Measurements from ENCODE around the gene TMEM242.
A peak's percentile ranks its signal among the peaks of the same experiment; 100 is the strongest.
"Not testable (repeated sequence)": the region's sequence is repeated elsewhere in the genome, so short reads cannot be mapped to it uniquely, and the experiment has no call there.

Gene TMEM242

DNA sequence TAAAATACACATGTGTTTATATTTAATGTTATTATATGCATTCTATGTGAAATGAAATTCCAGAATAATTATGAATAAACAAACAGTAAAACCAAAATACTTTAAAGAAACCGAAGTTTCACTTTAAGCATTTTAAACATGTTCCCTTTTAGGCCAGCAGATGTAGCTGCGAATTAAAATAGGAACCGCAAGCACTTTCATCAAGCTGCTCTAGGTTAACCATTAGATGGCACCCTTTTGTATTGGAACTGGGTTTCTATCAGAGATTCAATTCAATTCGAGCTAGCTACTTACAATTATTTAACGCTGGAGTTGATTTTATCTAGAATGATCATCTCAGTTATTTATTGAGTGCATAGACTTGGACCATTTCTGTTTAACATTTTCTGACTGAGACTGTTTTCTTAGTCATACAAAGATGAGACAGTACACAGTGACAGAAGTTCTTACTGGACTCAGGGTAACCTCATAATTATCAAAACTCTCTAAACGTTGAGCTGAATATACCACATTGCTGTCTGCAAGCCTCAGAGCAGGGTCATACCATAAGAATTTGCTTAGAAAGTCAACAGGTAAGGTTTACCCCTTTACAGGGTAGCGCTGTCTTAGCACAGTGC lies 8.5 kb downstream of the TMEM242 start:
- peak; percentile 18 to 71 for DNase-seq (ENCODE audit: low read depth in 1 of 2, low spot score in 1 of 2)
- in situ Hi-C loops (cut with HindIII; ENCODE audit: low pct_unique_long_range_greater_than_20kb, low sequenced_read_pairs) = no loop called here

DNA sequence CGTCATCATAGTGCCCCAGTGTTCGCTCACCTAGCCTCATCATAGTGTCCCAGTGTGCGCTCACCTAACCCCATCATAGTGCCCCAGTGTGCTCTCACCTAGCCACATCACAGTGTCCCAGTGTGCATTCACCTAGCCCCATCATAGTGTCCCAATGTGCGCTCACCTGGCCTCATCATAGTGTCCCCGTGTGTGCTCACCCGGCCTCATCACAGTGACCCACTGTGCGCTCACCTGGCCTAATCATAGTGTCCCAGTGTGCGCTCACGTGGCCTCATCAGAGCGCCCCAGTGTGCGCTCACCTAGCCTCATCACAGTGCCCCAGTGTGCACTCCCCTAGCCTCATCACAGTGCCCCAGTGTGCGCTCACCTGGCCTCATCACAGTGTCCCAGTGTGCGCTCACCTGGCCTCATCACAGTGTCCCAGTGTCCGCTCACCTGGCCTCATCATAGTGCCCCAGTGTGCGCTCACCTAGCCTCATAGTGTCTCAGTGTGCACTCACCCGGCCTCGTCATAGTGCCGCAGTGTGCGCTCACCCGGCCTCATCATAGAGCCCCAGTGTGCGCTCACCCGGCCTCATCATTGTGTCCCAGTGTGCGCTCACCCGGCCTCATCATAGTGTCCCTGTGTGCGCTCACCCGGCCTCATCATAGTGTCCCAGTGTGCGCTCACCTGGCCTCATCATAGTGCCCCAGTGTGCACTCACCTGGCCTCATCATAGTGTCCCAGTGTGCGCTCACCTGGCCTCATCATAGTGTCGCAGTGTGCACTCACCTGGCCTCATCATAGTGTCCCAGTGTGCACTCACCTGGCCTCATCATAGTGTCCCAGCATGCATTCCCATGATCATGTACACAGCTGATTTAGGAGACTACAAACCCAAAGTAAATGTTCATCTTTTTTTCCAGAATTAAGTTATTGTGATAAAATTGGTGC lies 9.5 kb downstream of the TMEM242 start:
- no peak for DNase-seq (ENCODE audit: low read depth in 1 of 2, low spot score in 1 of 2)
- TF ChIP-seq JUND (IDR thresholded peaks at IDR 0.05; ENCODE audit: low read depth) = no peak
- in situ Hi-C loops (cut with HindIII; ENCODE audit: low pct_unique_long_range_greater_than_20kb, low sequenced_read_pairs) = no loop called here

More for the DNA sequence above, 8.5 kb downstream of the TMEM242 start:
- TF ChIP-seq JUND (IDR thresholded peaks at IDR 0.05; ENCODE audit: low read depth) = no peak

DNA sequence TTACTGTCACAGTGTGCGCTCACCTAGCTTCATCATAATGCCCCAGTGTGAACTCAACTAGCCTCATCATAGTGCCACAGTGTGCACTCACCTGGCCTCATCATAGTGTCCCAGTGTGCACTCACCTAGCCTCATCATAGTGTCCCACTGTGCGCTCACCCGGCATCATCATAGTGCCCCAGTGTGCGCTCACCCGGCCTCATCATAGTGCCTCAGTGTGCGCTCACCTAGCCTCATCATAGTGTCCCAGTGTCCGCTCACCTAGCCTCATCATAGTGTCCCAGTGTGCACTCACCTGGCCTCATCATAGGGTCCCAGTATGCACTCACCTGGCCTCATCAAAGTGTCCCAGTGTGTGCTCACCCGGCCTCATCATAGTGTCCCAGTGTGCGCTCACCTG lies 10.6 kb downstream of the TMEM242 start:
- in situ Hi-C loops (cut with HindIII; ENCODE audit: low pct_unique_long_range_greater_than_20kb, low sequenced_read_pairs) = no loop called here
- DNase-seq (ENCODE audit: low read depth in 1 of 2, low spot score in 1 of 2) = peak in 1 of 2 experiments; percentile 8

DNA sequence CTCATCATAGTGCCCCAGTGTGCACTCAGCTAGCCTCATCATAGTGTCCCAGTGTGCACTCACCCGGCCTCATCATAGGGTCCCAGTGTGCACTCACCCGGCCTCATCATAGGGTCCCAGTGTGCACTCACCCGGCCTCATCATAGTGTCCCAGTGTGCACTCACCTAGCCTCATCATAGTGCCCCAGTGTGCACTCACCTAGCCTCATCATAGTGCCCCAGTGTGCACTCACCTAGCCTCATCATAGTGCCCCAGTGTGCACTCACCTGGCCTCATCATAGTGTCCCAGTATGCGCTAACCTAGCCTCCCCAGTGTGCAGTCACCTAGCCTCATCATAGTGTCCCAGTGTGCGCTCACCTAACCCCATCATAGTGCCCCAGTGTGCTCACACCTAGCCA lies 12.6 kb downstream of the TMEM242 start:
- DNase-seq (ENCODE audit: low read depth in 1 of 2, low spot score in 1 of 2); in situ Hi-C loops (cut with HindIII; ENCODE audit: low pct_unique_long_range_greater_than_20kb, low sequenced_read_pairs): not testable (repeated sequence)

More for the DNA sequence above, 10.6 kb downstream of the TMEM242 start:
- TF ChIP-seq JUND (IDR thresholded peaks at IDR 0.05; ENCODE audit: low read depth) = no peak

DNA sequence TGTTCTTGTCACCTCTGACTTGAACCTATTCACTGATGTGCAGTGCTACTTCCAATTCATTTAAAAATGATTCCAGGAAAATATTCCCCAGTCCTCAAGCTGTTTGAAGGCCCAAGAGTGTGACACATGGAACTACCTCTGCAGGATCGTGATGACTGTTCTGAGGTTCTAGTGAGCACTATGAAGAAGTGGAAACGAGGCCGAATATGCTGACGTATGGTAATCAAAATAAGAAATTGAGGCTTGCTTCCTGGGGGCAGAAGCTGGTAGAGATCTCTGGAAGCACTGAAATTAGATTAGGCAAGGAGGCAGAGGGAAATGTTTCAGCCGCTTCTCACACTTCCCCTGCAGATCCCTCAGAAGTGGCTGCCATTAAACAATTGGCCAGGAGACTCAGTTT lies 15.7 kb downstream of the TMEM242 start:
- DNase-seq (ENCODE audit: low read depth in 1 of 2, low spot score in 1 of 2) = no peak
- in situ Hi-C loops (cut with HindIII; ENCODE audit: low pct_unique_long_range_greater_than_20kb, low sequenced_read_pairs) = no loop called here
- TF ChIP-seq JUND (IDR thresholded peaks at IDR 0.05; ENCODE audit: low read depth) = no peak

DNA sequence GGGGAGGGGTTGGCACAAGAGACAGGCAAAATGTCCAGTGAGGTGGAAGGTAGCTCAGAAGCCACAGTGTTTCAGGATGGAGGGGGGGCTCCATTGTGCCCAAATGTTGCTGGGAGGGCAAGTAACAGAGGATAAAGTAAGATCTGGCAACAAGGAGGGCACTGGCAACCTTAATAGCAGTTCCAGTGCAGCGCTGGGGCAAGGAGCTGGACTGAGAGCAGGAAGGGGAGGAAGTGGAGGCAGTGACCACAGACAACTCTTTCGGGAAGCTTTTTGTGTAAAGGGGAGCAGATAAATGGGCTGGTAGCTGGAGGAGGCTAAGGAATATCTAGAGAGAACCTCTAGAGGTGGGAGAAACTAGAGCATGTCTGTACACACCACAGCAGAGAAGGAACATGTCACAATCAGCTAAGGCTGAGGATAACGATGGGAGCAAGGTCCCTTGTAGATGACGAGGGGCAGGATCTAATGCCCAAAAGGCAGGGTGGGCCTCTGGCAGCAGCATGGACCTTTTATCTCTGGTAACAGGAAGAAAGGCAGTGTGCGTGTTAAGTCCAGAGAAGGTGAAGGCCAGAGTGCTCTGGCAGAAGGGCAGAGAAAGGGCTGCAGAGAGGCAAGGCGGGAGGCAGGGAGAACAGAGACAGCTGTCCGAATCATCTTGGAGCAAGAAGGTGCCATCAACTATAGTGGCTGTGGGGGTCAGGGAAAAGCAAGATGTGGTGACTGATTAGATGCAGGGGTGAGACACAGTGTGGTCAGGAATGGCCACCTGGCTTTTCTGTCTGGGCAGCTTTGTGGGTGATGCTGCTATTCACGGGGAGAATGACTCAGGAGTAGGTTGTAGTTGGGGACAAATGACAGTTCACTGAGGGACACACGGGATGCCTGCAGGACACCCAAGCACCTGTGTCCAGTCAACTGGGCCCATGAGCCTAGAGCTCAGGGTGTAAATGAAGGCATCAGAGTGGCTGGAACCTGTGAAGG lies 17.4 kb downstream of the TMEM242 start:
- DNase-seq (ENCODE audit: low read depth in 1 of 2, low spot score in 1 of 2) = no peak
- in situ Hi-C loops (cut with HindIII; ENCODE audit: low pct_unique_long_range_greater_than_20kb, low sequenced_read_pairs) = no loop called here
- TF ChIP-seq JUND (IDR thresholded peaks at IDR 0.05; ENCODE audit: low read depth) = no peak

DNA sequence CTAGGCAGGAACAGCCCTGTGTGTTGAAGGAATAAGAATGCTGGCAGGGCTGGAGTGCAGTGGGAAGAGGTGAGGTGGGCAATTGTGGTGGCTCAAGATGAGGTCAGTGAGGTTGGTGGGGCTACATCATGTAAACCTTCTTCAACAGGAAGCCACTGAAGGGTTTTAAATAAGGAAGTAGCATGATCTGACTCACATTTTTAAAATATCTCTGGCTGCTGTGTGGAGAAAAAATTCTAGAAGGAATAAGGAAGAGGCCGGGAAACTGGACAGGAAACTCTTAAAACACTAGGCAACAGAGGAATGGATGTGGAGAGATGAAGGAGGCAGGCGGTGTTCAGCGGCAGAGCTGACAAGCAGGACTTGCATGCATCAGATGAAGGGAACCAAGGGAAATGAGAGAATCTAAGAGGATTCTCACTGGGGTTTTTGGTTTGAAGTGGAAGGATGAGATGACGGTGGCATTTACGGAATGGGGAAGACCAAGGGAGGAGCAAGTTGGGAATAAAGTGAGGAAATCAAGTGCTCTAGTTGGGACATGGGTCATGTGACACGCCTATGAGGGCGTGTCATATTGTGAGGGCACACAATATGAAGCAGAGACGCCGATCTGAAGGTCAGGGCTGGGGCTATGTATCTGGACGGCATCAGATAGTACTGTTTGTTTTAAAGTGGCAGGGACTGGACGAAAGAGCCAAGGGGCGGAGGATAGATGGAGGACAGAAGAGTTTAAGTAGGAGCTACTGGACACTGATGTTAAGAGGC lies 18.2 kb downstream of the TMEM242 start:
- in situ Hi-C loops (cut with HindIII; ENCODE audit: low pct_unique_long_range_greater_than_20kb, low sequenced_read_pairs) = no loop called here
- TF ChIP-seq JUND (IDR thresholded peaks at IDR 0.05; ENCODE audit: low read depth) = no peak
- no peak for DNase-seq (ENCODE audit: low read depth in 1 of 2, low spot score in 1 of 2)

DNA sequence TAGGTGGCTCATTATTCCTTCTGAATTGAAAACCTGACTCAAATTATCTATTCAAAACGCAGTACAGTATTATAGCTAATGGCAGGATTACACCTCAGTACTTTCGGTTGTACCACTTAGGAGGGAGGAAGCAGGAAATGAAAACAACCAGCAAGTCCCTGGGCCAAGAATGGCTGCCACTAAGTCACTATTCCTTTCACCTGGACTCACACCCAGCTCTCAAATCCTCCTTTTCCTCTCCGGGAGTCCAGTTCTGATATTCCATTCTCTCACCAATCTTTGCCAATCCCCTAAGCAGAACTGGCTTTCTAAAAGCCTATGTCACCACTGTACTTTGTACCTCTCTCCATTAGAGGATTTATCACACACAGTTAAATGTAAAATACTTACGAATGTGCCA lies 20.6 kb downstream of the TMEM242 start:
- in situ Hi-C loops (cut with HindIII; ENCODE audit: low pct_unique_long_range_greater_than_20kb, low sequenced_read_pairs) = no loop called here
- DNase-seq (ENCODE audit: low read depth in 1 of 2, low spot score in 1 of 2) = no peak
- TF ChIP-seq JUND (IDR thresholded peaks at IDR 0.05; ENCODE audit: low read depth) = no peak

DNA sequence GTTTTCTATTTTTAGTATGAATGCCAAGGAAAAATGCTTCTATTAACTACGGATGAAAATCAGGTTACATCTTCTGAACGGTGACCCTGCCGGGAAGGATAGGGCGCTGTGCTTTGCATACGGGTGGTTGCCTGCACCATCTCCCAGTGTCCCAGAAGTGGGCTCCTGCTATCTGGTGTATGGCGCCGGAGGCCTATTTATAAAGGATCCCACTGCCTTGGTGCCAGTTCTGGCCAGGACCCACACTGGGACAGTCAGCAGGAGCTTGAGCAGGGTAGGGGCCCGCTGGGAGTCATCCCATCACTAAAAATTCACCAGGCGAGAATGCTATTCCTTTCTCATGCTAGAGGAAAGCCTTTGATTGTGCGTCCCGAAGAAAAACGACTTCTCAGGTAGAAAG lies 22.9 kb downstream of the TMEM242 start:
- in situ Hi-C loops (cut with HindIII; ENCODE audit: low pct_unique_long_range_greater_than_20kb, low sequenced_read_pairs) = no loop called here
- no peak for TF ChIP-seq JUND (IDR thresholded peaks at IDR 0.05; ENCODE audit: low read depth)
- no peak for DNase-seq (ENCODE audit: low read depth in 1 of 2, low spot score in 1 of 2)

DNA sequence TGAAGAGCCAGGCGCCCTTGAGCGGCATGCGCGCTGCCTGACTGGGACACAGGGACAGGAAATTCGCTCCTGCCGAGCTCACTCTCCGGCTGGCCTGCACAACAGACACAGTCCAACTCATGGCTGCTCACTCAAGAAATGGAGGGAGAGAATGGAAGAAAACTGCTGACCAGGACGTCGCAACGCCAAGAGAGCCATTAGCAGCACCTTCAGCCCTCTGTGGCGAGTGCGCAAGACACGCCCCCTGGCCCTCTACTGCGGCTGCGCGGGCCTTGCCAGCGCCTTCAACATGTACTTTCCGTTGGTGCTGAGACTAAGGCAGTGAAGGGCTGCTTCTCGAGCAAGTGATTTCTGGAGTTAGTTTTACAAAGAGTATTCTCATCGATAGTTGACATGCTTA lies 23.3 kb downstream of the TMEM242 start:
- in situ Hi-C loops (cut with HindIII; ENCODE audit: low pct_unique_long_range_greater_than_20kb, low sequenced_read_pairs) = no loop called here
- no peak for TF ChIP-seq JUND (IDR thresholded peaks at IDR 0.05; ENCODE audit: low read depth)
- no peak for DNase-seq (ENCODE audit: low read depth in 1 of 2, low spot score in 1 of 2)

DNA sequence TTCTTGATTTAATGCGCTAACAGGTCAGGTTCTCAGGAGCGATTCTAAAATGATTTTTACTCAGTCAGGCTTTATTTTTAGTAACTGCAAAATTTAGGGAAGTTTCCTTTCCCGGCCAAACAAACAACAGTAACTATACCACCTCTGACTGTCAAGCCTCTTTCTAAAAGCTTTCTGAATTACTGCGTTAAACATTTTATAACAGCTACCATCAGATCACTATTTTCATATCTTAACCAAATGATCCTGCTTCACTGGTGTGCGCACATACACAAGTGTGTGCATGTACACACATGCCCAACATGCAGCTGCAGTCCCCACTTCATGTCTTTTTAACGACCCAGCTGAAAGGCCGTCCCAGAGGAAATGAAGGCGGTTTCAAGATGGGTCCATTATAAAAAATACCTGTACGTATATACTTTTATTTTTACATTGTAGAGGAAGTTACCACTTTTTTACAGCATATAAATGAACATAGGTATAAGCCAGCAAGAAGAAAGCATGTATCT lies 25.0 kb downstream of the TMEM242 start:
- in situ Hi-C loops (cut with HindIII; ENCODE audit: low pct_unique_long_range_greater_than_20kb, low sequenced_read_pairs) = no loop called here
- no peak for TF ChIP-seq JUND (IDR thresholded peaks at IDR 0.05; ENCODE audit: low read depth)
- DNase-seq (ENCODE audit: low read depth in 1 of 2, low spot score in 1 of 2) = no peak

All from T47D (cell line).